ENCODE data around the gene RBMS3.

Gene RBMS3

GRCh38 chr3:29590461-29590860, 309.6 kb downstream of the RBMS3 start:
- DNase-seq: no peak

DNA sequence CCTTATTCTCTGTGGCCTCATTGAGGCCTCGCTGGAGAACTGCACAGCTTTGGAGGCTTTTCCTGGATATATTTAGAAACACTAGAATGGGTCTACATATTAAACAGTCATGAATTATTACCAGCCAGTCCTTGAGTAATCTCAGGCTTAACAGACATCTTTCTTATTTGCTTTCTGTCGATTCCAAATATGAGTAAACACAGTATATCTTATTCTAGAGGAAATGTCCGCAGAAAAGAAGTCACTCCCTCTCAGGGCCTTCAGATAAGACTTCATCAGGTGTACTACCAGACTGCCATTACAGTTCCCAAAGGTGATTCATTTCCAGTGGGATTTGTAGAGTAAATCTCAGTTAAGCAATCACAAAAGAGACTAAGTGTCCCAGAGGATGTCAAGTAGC, 310.7 kb downstream of the RBMS3 start:
- DNase-seq: no peak

GRCh38 chr3:29593802-29594201, 312.9 kb downstream of the RBMS3 start:
- no peak for DNase-seq

- no peak for DNase-seq
Observed at GRCh38 chr3:29594261-29594660, 313.4 kb downstream of the RBMS3 start.

DNA sequence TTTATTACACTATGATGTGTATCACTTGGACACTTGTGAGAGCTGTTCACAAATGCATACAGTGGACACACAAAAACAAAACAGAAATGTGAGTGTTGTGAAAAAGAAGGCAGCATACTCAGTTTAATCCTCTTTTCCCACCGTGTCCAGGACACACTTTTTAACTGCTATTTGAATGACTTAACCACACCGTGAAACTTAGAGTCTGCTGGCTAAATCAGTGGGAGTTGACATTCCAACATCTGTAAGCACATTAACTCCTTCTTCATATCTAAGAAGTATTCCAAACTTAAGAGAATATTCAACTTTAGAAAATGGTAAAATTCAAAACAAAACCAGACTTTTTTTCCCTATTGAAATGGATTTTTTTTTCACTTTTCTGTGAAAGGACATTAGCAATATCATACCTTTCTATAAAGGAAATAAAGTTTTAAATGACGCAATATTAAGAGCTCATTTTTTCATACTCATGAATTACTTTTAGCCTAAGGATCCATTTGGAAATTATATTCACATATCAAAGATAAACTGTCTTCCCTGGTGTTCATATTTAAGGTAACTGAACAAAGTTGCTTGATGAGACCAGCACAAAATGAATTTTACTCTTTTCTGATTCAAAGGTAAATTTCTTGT, 316.6 kb downstream of the RBMS3 start:
- no peak for DNase-seq

DNA sequence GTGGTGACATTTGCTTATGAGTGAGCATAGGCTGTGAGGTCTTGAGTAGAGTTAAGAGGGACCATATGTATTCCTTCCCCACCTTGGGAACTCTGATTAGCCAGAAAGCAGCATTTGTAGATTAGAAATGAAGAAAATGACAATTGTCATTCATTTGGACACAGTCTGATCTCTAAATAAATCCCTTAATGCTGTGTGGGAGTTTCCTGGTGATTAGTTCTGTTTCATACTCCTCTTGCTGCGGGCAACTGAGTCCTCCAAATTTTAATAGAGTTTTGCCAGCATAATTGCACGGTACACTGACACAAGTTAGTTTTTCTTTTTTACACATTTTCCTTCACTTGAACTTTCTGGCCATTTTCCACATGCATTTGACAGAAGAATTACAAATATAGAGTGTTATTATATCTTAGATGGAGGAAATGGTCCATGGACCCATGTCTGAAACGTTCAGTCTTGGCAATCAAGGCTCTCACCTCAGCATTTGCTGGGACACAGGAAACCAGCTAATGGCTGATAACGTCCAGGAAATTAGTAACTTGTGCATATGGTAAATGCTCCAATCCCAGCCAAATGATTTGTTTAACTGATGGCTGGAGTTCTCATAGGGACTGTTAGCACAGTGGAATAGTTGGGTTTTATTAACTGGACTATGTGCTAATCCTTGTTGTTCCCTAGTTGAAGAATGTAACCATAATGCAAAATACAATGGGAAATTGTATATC, 321.2 kb downstream of the RBMS3 start:
- DNase-seq: no peak

- DNase-seq: no peak
Observed at GRCh38 chr3:29605845-29606244, 325.0 kb downstream of the RBMS3 start.

- no peak for DNase-seq
Observed at GRCh38 chr3:29606416-29606815, 325.5 kb downstream of the RBMS3 start.

DNA sequence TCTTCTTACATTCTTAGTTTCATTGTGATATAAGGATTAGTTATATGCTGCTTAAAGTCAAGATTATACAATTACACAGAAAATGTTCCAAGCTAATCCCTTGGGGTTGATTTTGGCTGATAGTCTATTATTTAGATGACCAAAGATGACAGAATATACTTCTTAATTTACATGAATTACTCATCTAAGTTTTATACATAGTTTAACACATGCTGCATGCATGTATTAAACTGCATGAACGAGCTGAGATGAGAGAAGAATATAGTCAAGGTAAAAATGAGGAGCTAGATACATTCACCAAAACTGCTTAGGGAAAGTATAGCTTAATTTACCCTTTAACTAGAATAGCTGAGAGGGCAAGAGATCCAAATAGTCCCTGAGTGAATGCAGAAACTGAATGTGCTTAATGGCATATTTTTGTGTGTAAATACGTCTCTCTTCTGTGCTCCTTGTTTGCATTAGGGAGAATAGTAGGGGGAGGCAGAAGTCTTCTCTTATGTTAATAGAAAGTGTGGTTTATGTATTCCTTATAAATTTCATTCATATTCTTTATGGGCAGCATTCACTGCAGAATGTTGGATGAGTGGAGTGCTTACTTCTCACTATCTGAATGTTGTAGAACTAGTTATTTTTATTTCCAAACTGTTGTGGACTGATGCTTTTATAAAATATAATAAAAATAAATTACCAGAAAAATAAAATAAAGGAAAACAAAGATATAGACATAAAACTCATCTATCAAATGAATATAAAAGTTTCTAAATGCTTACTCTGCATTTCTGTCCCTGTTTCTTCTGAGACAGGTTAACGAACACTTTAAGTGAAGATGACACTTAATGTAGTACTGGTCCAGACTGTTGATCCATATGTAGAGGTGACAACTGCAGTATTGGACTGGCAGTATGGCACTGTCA, 327.8 kb downstream of the RBMS3 start:
- DNase-seq: no peak

- DNase-seq: no peak
Observed at GRCh38 chr3:29609328-29609811, 328.5 kb downstream of the RBMS3 start.

DNA sequence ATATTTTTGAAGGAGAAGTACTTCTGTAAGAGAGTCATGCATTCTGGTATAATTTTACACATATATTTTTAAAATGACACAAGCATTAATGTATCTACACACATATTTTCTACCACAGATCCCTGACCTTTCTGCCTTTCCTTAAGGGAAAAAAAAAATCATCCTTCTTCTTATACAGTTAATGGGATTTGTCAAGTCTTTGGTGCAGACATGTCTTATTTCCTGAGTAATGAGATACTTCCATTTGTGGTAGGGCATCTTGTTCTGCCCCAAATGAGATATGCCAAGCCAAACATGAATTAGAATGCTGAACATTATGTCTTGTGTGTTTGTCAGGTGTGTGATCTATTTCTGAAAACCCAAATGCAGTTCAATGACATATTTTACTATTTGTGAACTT, 329.9 kb downstream of the RBMS3 start:
- no peak for DNase-seq

GRCh38 chr3:29611252-29611651, 330.4 kb downstream of the RBMS3 start:
- DNase-seq: no peak

- DNase-seq: no peak
Observed at GRCh38 chr3:29612536-29612935, 331.7 kb downstream of the RBMS3 start.

- no peak for DNase-seq
Observed at GRCh38 chr3:29614954-29615353, 334.1 kb downstream of the RBMS3 start.

GRCh38 chr3:29618395-29619282, 337.8 kb downstream of the RBMS3 start:
- DNase-seq: no peak

GRCh38 chr3:29619676-29620075, 338.8 kb downstream of the RBMS3 start:
- no peak for DNase-seq

- DNase-seq: no peak
Observed at GRCh38 chr3:29627136-29628117, 346.6 kb downstream of the RBMS3 start.

DNA sequence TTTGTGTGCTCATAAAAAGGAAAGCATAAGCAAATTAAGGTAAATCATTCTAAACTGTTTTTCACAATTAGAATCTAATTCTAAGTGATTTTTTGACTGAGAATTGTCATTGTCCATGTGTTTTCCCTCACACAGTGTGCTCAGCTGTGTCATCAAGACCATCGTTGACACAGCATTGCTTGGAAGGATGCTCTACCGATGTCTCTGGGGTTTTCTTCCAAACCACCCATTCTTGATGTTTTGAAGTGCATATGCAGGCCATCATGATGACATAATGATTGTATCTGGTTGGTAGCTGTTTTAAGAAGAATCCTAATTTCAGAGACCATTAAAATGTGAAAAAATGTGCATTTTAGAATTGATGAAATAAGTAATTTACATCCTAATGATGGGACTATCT, 347.9 kb downstream of the RBMS3 start:
- DNase-seq: no peak

DNA sequence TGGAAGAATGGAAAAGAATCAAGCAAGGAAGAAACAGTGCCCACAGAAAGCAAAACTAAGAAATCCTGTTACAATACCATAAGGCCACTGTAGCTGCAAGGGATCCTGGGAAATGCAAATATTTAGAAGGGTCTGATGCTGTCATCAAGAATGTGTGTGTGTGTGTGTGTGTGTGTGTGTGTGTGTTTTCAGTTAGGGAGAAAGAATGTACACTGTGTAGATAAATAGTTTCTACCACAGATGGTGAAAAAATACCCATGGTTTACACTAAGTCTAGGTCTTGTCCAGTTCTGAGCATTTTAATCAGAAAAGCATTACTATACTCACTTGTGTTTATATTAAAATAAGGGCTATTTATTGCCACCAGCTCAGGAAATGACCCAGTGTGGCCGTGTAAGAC, 355.0 kb downstream of the RBMS3 start:
- DNase-seq: no peak

DNA sequence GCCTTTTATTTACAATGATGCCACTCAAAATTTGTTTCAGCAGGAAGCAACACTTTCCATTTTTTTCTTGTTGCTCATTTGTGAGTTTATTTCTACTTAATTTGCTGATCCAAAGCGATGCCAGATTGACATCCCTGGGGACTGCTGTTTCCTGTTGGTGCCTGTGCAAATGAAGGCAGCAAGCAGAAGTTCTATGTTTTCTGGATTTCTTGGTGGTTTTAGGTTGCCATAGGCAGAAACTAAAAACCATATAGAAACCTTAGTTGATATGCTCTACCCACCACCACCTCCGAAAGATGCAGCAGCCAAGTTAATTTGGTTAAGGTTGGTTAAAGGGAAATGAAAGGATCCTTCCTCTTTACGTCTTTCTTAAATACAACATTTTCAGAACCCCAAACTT, 356.2 kb downstream of the RBMS3 start:
- no peak for DNase-seq

DNA sequence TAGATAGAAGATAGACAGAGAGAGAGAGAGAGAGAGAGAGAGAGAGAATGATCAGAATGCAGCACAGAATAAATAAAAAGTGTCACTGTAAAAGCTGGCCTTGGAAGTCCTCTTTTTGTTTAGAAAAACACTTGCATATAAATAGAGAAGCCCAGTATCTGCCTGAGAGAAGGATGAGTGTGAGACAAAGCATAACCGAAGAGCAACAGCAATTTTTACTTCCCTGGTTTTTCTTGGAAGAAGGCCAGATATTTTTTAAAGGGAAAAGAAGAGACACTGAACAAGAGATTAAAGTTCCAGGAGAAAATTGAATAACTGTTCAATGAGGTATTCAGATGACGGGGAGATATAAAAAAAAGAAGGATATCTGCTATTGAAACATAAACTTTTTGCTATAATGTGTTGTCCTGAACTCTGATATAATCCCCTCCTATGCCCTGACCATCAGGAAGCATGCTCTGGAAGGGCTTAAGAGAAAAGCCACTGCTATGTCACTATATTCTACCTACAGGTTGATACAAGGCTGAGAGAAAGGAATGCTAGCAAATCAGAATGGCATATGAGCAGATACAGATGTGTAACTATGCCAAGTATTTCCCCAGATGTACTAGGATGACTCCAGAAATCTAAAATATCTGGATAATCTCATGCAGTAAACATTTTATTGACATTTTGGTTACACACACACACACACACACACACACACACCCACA, 358.9 kb downstream of the RBMS3 start:
- no peak for DNase-seq
